GM18861 (cell line): ENCODE measurements around the gene NDUFS6.
"Not testable (repeated sequence)": the region's sequence is repeated elsewhere in the genome, so short reads cannot be mapped to it uniquely, and the experiment has no call there.

Experiments used
- ATAC-seq: cut with Tn5 transposase; IDR thresholded peaks from one replicate; pipeline ENCODE4 v1.9.1; 2021; ENCODE audit not compliant: unreplicated experiment

Gene NDUFS6

DNA sequence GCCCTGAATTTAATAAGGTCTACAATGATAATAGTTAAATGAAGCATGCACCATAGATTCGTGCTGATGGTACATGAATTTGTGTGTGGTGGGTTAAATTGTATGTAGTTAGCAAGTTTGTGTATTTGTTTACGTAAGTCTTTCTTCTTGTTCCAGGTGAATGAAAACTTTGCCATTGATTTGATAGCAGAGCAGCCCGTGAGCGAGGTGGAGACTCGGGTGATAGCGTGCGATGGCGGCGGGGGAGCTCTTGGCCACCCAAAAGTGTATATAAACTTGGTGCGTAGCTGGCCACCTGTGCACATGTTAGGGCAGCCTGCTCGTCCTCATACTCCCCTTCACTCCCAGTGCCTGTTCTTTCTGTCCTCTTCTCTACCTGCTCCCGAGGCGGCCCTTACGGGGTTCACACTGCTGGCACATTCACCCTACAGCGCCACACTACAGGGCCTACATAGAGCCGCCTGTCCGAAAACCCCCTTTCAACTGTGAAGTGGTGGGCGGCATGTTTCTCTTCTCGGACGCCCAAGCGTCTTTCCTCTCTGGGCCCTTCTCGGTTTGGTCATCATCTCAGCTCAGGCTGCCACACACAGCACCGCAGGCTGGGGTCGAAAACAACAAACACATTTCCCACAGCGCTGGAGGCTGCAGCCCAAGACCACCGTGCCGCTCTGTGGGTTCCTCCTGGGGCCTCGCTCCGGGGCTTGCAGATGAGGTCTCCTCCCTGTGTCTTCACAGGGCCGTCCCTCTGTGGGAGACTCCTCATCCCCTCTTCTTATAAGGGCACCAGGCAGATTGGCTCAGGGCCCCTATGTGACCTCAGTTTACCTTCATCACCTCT lies 13.2 kb downstream of the NDUFS6 start:
- no peak for ATAC-seq

GRCh38 chr5:1815071-1815786 lies 14.0 kb downstream of the NDUFS6 start:
- ATAC-seq = no peak

GRCh38 chr5:1815881-1816292 lies 14.7 kb downstream of the NDUFS6 start:
- ATAC-seq = no peak

- ATAC-seq = not testable (repeated sequence)
Observed at GRCh38 chr5:1816495-1817089, 15.4 kb downstream of the NDUFS6 start.

GRCh38 chr5:1817261-1818043 lies 16.2 kb downstream of the NDUFS6 start:
- ATAC-seq = no peak

GRCh38 chr5:1818784-1819183 lies 17.6 kb downstream of the NDUFS6 start:
- no peak for ATAC-seq

- no peak for ATAC-seq
Observed at GRCh38 chr5:1819458-1819857, 18.3 kb downstream of the NDUFS6 start.

- ATAC-seq = no peak
Observed at GRCh38 chr5:1820381-1820780, 19.2 kb downstream of the NDUFS6 start.

DNA sequence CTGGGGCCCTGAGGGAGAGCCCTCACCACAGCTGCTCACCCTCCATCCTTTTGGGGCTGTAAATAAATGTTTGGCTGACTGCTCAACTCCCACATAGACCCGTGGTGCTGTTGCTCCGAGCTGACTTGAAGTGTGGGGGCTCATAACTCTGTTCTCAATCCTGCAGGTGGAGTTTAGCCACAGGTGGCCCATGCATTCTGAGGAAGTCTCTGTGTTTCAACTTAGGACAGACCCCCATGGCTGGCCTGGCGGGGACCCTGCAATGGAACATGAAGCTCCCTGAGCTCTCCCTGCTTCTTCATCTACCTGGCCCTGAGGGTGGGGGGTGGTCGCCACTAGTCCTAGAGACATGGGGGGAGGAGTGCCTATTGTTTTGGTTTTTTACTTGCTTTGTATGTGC lies 19.7 kb downstream of the NDUFS6 start:
- ATAC-seq = no peak

DNA sequence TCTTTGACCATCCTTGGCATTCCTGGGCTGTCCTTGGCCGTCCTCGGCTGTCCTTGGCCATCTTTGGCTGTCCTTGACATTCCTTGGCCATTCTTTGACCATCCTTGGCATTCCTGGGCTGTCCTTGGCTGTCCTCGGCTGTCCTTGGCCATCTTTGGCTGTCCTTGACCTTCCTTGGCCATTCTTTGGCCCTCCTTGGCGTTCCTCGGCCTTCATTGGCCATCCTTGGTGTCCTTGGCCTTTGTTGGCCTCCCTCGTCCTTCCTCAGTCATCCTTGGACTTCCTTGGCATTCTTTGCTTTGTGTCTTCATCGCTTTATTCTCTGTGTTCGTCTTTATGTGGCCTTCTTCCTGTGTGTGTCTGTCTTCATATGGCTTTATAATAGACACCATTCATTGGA lies 20.7 kb downstream of the NDUFS6 start:
- ATAC-seq = no peak

GRCh38 chr5:1823381-1824034 lies 22.3 kb downstream of the NDUFS6 start:
- ATAC-seq = no peak

- no peak for ATAC-seq
Observed at GRCh38 chr5:1824109-1824821, 23.1 kb downstream of the NDUFS6 start.

DNA sequence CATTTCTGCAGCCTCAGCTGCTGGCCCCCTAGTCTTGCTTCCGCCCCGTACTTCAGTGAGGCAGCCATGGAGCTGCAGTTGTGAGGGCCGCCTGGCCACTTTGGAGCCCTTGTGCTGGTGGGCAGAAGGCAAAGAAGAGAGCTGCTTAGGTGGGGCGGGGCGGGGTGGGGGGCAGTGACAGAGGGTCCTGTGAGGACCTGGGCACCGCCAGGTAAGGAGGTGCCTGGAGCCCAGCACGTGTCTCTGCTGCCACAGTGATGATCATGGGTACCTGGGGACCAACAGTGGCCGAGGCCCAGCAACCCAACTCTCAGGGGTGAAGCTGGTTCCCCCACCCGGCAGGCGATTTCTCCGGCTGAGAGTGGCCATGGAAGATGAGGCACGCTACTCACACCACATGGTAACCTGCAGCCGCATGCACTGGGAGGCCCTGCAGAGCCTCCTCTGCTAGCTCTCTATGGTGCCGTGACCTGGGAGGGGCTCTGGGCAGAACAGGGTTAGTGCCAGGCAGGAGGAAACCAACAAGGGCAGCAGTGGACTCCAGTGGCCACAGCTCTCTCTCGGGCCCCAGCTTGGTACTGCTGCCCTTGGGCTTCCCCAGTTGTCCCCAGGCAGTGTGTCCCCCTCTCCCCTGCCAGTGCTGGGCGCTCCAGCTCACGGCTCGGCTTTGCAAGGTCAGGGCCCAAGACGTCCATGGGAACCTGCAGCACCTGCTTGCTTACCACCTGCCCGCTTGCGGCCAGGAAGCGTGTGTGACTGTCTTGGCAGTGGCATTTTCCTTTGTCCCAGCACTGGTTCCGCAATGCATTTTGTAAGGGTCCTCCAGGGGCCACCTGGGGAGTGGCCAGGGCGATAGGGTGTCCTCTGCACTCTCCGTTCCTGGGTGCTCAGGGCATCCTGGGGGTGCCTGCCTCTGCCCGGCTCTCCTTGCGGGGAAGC lies 24.0 kb downstream of the NDUFS6 start:
- no peak for ATAC-seq

GRCh38 chr5:1826235-1826980 lies 25.2 kb downstream of the NDUFS6 start:
- ATAC-seq = no peak

GRCh38 chr5:1827025-1827885 lies 26.0 kb downstream of the NDUFS6 start:
- ATAC-seq = no peak

- ATAC-seq = no peak
Observed at GRCh38 chr5:1827886-1828397, 26.7 kb downstream of the NDUFS6 start.

- no peak for ATAC-seq
Observed at GRCh38 chr5:1830571-1831228, 29.5 kb downstream of the NDUFS6 start.
